Psoas muscle (tissue), 8 donors: ENCODE data around the gene ZP4. TPM values are rescaled to one million over a fixed set of nuclear protein-coding genes. Genes with fewer than 3 reads are reported as not detected.

Experiments
- ATAC-seq, 4 donors: fragments of 200-7000 bp; cut with Tn5 transposase; one replicate each; pipeline ENCODE4 v1.9.1; 2020; ENCODE audit warnings: moderate library complexity in 3 of 4, mild to moderate bottlenecking in 2 of 4
- DNase-seq, 2 donors: peaks; one replicate each; pipeline ENCODE4 v3.0.0-alpha.2; 2020
- H3K27ac ChIP-seq: fragments of 200-600 bp; one replicate; pipeline ENCODE4 v1.8.0; 2022
- H3K27me3 ChIP-seq, 3 donors: fragments of 200-600 bp in 1 of 3; one replicate each; pipeline versions ENCODE4 v1.6.1 to v1.8.0; 2013 to 2022; ENCODE audit warnings: low read length in 2 of 3, mild to moderate bottlenecking in 2 of 3, moderate library complexity in 1 of 3; ENCODE audit not compliant: insufficient read depth in 3 of 3
- H3K36me3 ChIP-seq, 2 donors: fragments of 200-600 bp in 1 of 2; one replicate each; pipeline versions ENCODE4 v1.6.1 to v1.8.0; 2013 to 2022; ENCODE audit warnings: low read depth in 1 of 2, mild to moderate bottlenecking in 1 of 2, moderate library complexity in 1 of 2; ENCODE audit not compliant: insufficient read depth in 1 of 2
- H3K4me1 ChIP-seq: fragments of 200-600 bp; one replicate; pipeline ENCODE4 v1.8.0; 2022
- H3K4me3 ChIP-seq: fragments of 200-600 bp; one replicate; pipeline ENCODE4 v1.8.0; 2022; ENCODE audit warnings: mild to moderate bottlenecking
- H3K9me3 ChIP-seq: fragments of 200-600 bp; one replicate; pipeline ENCODE4 v1.8.0; 2022
- CTCF ChIP-seq: fragments of 200-600 bp; IDR thresholded peaks from one replicate; pipeline ENCODE4 v1.8.0; 2022; ENCODE audit warnings: antibody characterized with exemption
- WGBS, 3 donors: extraction: QIAGEN DNeasy Blood & Tissue Kit; methylation state at CpG; one replicate each; pipeline versions ENCODE4 v1.1.6 to v1.1.7; 2013; 5-methylcytosine and 5-hydroxymethylcytosine counted together
- intact Hi-C, 2 donors: fragments of 100-400 bp; cut with DNase I; formaldehyde crosslinking; loops; one replicate each; pipeline versions ENCODE4 v1.11.0 to v1.14.2; 2022
- polyA plus RNA-seq, 3 donors: library from polyadenylated mRNA; stranded (reverse); fragments of 200-250 nt; gene quantifications; one replicate each; pipeline ENCODE4 v1.2.3, GENCODE V29; 2013
- total RNA-seq, 4 donors: library from RNA; stranded (reverse); fragmentation: NEBNext Ultra II Directional in 2 of 4; extraction: Animal tissue kit (Norgen Biotek cat#: 25700) in 2 of 4; gene quantifications; one replicate each; pipeline versions ENCODE4 v1.2.1 to v1.2.4, GENCODE V29; 2021 to 2023
- donor health status: healthy with polysubstance abuse.
- donor health status: DM: no; HTN: no; CAD: no; lungs with moderate emphysema.
- donor health status: Bipolar disorder and iron deficiency.
- donor health status: healthy.
- donor health status: DM: yes; HTN: yes; CAD: no.
- donor health status: DM: no; HTN: no; CAD: no.
- donor health status: DM: no; HTN: no; CAD: no.
- donor health status: DM: yes; HTN: yes; CAD: no.

ZP4 gene
- total and polyA plus RNA-seq, 7 donors: not detected

- H3K9me3 ChIP-seq: no peaks in the 10 kb centered on the region
- H3K36me3 ChIP-seq: no peaks in the 10 kb centered on the region
- no peak for TF ChIP-seq CTCF
- no peak for ATAC-seq
- no peak for DNase-seq
- no peaks in the 10 kb centered on the region for H3K4me1 ChIP-seq
- H3K4me3 ChIP-seq: no peak overlapping the region
- H3K27me3 ChIP-seq: no peaks in the 10 kb centered on the region
- intact Hi-C loops: no loop called here
- H3K27ac ChIP-seq: no peak overlapping the region
These were observed 21.2 kb upstream of the ZP4 start for GRCh38 chr1:237911911-237912310.

- H3K27ac ChIP-seq: no peak overlapping the region
- no peaks in the 10 kb centered on the region for H3K9me3 ChIP-seq
- WGBS, 3 donors: 84 to 97% (median 87%) methylated on average over 2 of the region's 2 CpGs
- H3K4me3 ChIP-seq: no peak overlapping the region
- no peak for TF ChIP-seq CTCF
- H3K27me3 ChIP-seq: no peaks in the 10 kb centered on the region
- no peaks in the 10 kb centered on the region for H3K4me1 ChIP-seq
- DNase-seq (no peak), ATAC-seq (no peak)
- intact Hi-C loops: no loop called here
- H3K36me3 ChIP-seq: no peaks in the 10 kb centered on the region
These were observed 20.1 kb upstream of the ZP4 start for GRCh38 chr1:237910834-237911233.

GRCh38 chr1:237903961-237904360, 13.2 kb upstream of the ZP4 start:
- Histone ChIP-seq H3K36me3 (no peaks in the 10 kb centered on the region), H3K4me3 (no peak overlapping the region), H3K9me3 (no peaks in the 10 kb centered on the region), H3K27me3 (no peaks in the 10 kb centered on the region), H3K4me1 (no peaks in the 10 kb centered on the region), H3K27ac (no peak overlapping the region)
- intact Hi-C loops: no loop called here
- WGBS, 3 donors: 89 to 95% (median 93%) methylated on average over 2 of the region's 2 CpGs
- DNase-seq (no peak), ATAC-seq (no peak)
- TF ChIP-seq CTCF: no peak

- no peak for ATAC-seq
- 59 to 69% (median 61%) methylated on average over 4 of the region's 4 CpGs for WGBS, 3 donors
These were observed 12.4 kb upstream of the ZP4 start for GRCh38 chr1:237902960-237903743.

More at GRCh38 chr1:237902960-237903743, 12.4 kb upstream of the ZP4 start:
- intact Hi-C loops: no loop called here
- Histone ChIP-seq H3K27me3 (no peaks in the 10 kb centered on the region), H3K9me3 (no peaks in the 10 kb centered on the region), H3K27ac (no peak overlapping the region), H3K4me3 (no peak overlapping the region), H3K36me3 (no peaks in the 10 kb centered on the region), H3K4me1 (no peaks in the 10 kb centered on the region)
- TF ChIP-seq CTCF: no peak
- no peak for DNase-seq
